HCT116 (cell line): ENCODE data around the gene PRKG2. TPM values are rescaled to one million over a fixed set of nuclear protein-coding genes. Genes with fewer than 3 reads are reported as not detected.

ENCODE experiments used
- ATAC-seq: fragments of 200-7000 bp; cut with Tn5 transposase; 2 replicates; pipeline ENCODE4 v1.9.1; 2020; ENCODE audit warnings: mild to moderate bottlenecking, moderate library complexity
- BruUV-seq: library from RNA; stranded (reverse); fragments of 400-500 nt; replicated peaks from 2 replicates; lab custom pipeline; 2021; lab: Mats Ljungman, UMichigan
- CTCF ChIA-PET: fragments of 300-600 bp; sonication (Branson Sonifier 250); formaldehyde crosslinking; loops from one replicate; lab custom pipeline; 2021; ENCODE audit warnings: antibody characterized with exemption; lab: Charles Lee
- POLR2A ChIA-PET: fragments of 300-600, 350-600 bp; sonication (Branson Sonifier 250); formaldehyde crosslinking; loops from one replicate; lab custom pipeline; 2021; ENCODE audit warnings: antibody characterized with exemption; lab: Charles Lee
- RAD21 ChIA-PET, 2 experiments: fragments of 300-600 bp; sonication (Branson Sonifier 250); formaldehyde crosslinking; loops; one replicate each; lab custom pipeline; 2023; ENCODE audit warnings: low total read pairs in 2 of 2; ENCODE audit not compliant: uncharacterized antibody in 2 of 2, unreplicated experiment in 2 of 2, low non-redundant PET in 1 of 2; lab: Charles Lee
- DNase-seq: peaks from one replicate; pipeline ENCODE4 v3.0.0-alpha.2; 2010; ENCODE audit warnings: low read depth, low spot score
- H2AFZ ChIP-seq: fragments of 200-600 bp; shearing (Covaris generic), sonication (generic); 2 replicates; pipeline ENCODE4 v1.6.1; 2017; ENCODE audit warnings: low read depth, mixed run types, mixed read lengths, antibody characterized with exemption, low read length; ENCODE audit not compliant: poor library complexity, severe bottlenecking
- H3K27ac ChIP-seq: 2 replicates; pipeline ENCODE4 v1.5.1; 2012; ENCODE audit warnings: low read depth, low read length
- H3K27me3 ChIP-seq: fragments of 200-600 bp; sonication (generic); 2 replicates; pipeline ENCODE4 v1.6.1; 2016; ENCODE audit warnings: mixed run types, low read length, mixed read lengths; ENCODE audit not compliant: insufficient read depth
- H3K36me3 ChIP-seq, 2 experiments: fragments of 200-500 bp in 1 of 2; fragments of 200-600 bp in 1 of 2; sonication (Bioruptor generic) in 1 of 2; sonication (generic) in 1 of 2; 2 replicates each; pipeline versions ENCODE4 v1.5.1 to v1.6.1; 2014 to 2016; ENCODE audit warnings: low read length in 2 of 2, inconsistent platforms in 1 of 2, mixed read lengths in 1 of 2, mixed run types in 1 of 2; ENCODE audit not compliant: insufficient read depth in 2 of 2, control insufficient read depth in 1 of 2
- H3K4me1 ChIP-seq, 2 experiments: fragments of 200-600 bp in 1 of 2; sonication (generic) in 1 of 2; 2 replicates each; pipeline versions ENCODE4 v1.5.1 to v1.6.1; 2012 to 2017; ENCODE audit warnings: low read length in 2 of 2, inconsistent platforms in 1 of 2, mild to moderate bottlenecking in 1 of 2, mixed read lengths in 1 of 2, mixed run types in 1 of 2, moderate library complexity in 1 of 2; ENCODE audit not compliant: insufficient read depth in 2 of 2, control insufficient read depth in 1 of 2
- H3K4me2 ChIP-seq: fragments of 200-600 bp; sonication (generic); 2 replicates; pipeline ENCODE4 v1.6.1; 2017; ENCODE audit warnings: mixed run types, low read length, mixed read lengths
- H3K4me3 ChIP-seq, 2 experiments: fragments of 200-600 bp in 1 of 2; sonication (generic) in 1 of 2; replicated peaks in 1 of 2; 2 replicates each; pipeline ENCODE4 v1.5.1; 2011 to 2016; ENCODE audit warnings: low read length in 2 of 2, control low read depth in 1 of 2, low read depth in 1 of 2, mild to moderate bottlenecking in 1 of 2, mixed read lengths in 1 of 2, mixed run types in 1 of 2
- H3K79me2 ChIP-seq: fragments of 200-600 bp; sonication (generic); 2 replicates; pipeline ENCODE4 v1.6.1; 2017; ENCODE audit warnings: mild to moderate bottlenecking, mixed run types, low read length, moderate library complexity, mixed read lengths; ENCODE audit not compliant: insufficient read depth
- H3K9ac ChIP-seq: fragments of 200-600 bp; sonication (generic); 2 replicates; pipeline ENCODE4 v1.6.1; 2016; ENCODE audit warnings: low read length, mixed read lengths
- H3K9me2 ChIP-seq: fragments of 200-600 bp; sonication (generic), shearing (Covaris generic); 2 replicates; pipeline ENCODE4 v1.6.1; 2017; ENCODE audit warnings: mixed run types, mild to moderate bottlenecking, moderate library complexity; ENCODE audit not compliant: insufficient read depth
- H3K9me3 ChIP-seq, 2 experiments: fragments of 200-500 bp in 1 of 2; fragments of 200-600 bp in 1 of 2; sonication (Bioruptor generic) in 1 of 2; sonication (generic) in 1 of 2; 2 replicates each; pipeline ENCODE4 v1.6.1; 2014 to 2017; ENCODE audit warnings: low read length in 2 of 2, mixed read lengths in 2 of 2, inconsistent platforms in 1 of 2, low read depth in 1 of 2, mild to moderate bottlenecking in 1 of 2, mixed run types in 1 of 2, moderate library complexity in 1 of 2; ENCODE audit not compliant: control insufficient read depth in 1 of 2, insufficient read depth in 1 of 2
- H4K20me1 ChIP-seq: fragments of 200-600 bp; sonication (generic), shearing (Covaris generic); 2 replicates; pipeline ENCODE4 v1.6.1; 2017; ENCODE audit warnings: mixed run types, mild to moderate bottlenecking, moderate library complexity; ENCODE audit not compliant: insufficient read depth
- ATF3 ChIP-seq: IDR thresholded peaks from 2 replicates; pipeline ENCODE4 v1.6.1; 2012
- EZH2 ChIP-seq: fragments of 200-600 bp; sonication (generic); IDR thresholded peaks from 2 replicates; pipeline ENCODE4 v1.6.1; 2017; ENCODE audit warnings: antibody characterized with exemption, mixed run types
- FOSL1 ChIP-seq: IDR thresholded peaks from 2 replicates; pipeline ENCODE4 v1.6.1; 2012; ENCODE audit warnings: low read depth
- MAX ChIP-seq: IDR thresholded peaks from 2 replicates; pipeline ENCODE4 v1.6.1; 2012
- POLR2AphosphoS5 ChIP-seq: IDR thresholded peaks from 2 replicates; pipeline ENCODE4 v1.6.1; 2011; ENCODE audit warnings: mild to moderate bottlenecking, low read depth, low read length, moderate library complexity
- RAD21 ChIP-seq: IDR thresholded peaks from 2 replicates; pipeline ENCODE4 v1.6.1; 2012; ENCODE audit warnings: low read depth, mild to moderate bottlenecking
- TCF7L2 ChIP-seq: IDR thresholded peaks from 2 replicates; pipeline ENCODE4 v1.7.0; 2011; ENCODE audit warnings: borderline replicate concordance, inconsistent platforms; ENCODE audit not compliant: insufficient read depth, insufficient read length; ENCODE audit errors: extremely low read depth
- ZBTB33 ChIP-seq: IDR thresholded peaks from 2 replicates; pipeline ENCODE4 v1.6.1; 2011; ENCODE audit warnings: mild to moderate bottlenecking, low read length, moderate library complexity; ENCODE audit not compliant: insufficient replicate concordance; ENCODE audit errors: extremely low read depth
- ZFX ChIP-seq: fragments of 450-650 bp; IDR thresholded peaks from 2 replicates; pipeline ENCODE4 v1.6.1; 2017
- intact Hi-C: fragments of 100-400 bp; cut with micrococcal nuclease; formaldehyde crosslinking; loops from 2 replicates; pipeline ENCODE4 v1.10.0; 2022
- total RNA-seq: library from RNA; stranded (reverse); gene quantifications from one replicate; pipeline ENCODE4 v1.2.1, GENCODE V29; 2021; ENCODE audit not compliant: unreplicated experiment

PRKG2 gene
- total RNA-seq, 1 experiment from 2014 or later: 2.1 TPM

GRCh38 chr4:81194286-81194685 lies 20.7 kb downstream of the PRKG2 start:
- Histone ChIP-seq H3K9me3 (no peaks in the 10 kb centered on the region), H3K79me2 (no peaks in the 10 kb centered on the region), H3K36me3 (no peaks in the 10 kb centered on the region), H3K9ac (no peak overlapping the region), H3K27me3 (no peaks in the 10 kb centered on the region), H2AFZ (no peak overlapping the region)
- RAD21 ChIA-PET: no interaction called here
- DNase-seq: no peak
- POLR2A ChIA-PET: no interaction called here
- CTCF ChIA-PET: no interaction called here
- TF ChIP-seq ZFX (no peak), RAD21 (no peak), ATF3 (no peak), POLR2AphosphoS5 (no peak)
- TF ChIP-seq, all 23 proteins: peak for 0
- H3K4me2 ChIP-seq: no peak overlapping the region
- no peaks in the 10 kb centered on the region for H3K9me2 ChIP-seq
- no TSS peak for BruUV-seq
- no peaks in the 10 kb centered on the region for H3K4me1 ChIP-seq
- H3K27ac ChIP-seq: no peak overlapping the region
- intact Hi-C loops: no loop called here
- no peak overlapping the region for H3K4me3 ChIP-seq
- H4K20me1 ChIP-seq: no peaks in the 10 kb centered on the region
- ATAC-seq: no peak

- DNase-seq: no peak
- ChIA-PET RAD21 (no interaction called here), CTCF (no interaction called here)
Measured at GRCh38 chr4:81180916-81181315, 34.1 kb downstream of the PRKG2 start.

More at GRCh38 chr4:81180916-81181315, 34.1 kb downstream of the PRKG2 start:
- BruUV-seq: no TSS peak
- ATAC-seq: no peak
- H3K27ac ChIP-seq: no peak overlapping the region
- no peaks in the 10 kb centered on the region for H3K9me3 ChIP-seq
- no peak overlapping the region for H3K9ac ChIP-seq
- intact Hi-C loops: no loop called here
- H3K4me2 ChIP-seq: no peak overlapping the region
- TF ChIP-seq FOSL1 (no peak), TCF7L2 (no peak), MAX (no peak), ZBTB33 (no peak), EZH2 (no peak)
- H3K4me1 ChIP-seq: no peaks in the 10 kb centered on the region
- POLR2A ChIA-PET: no interaction called here
- no peak overlapping the region for H3K4me3 ChIP-seq
- H3K79me2 ChIP-seq: no peaks in the 10 kb centered on the region
- H3K9me2 ChIP-seq: peaks cover 1% of the 10 kb centered on the region; the same call in 1 of the 2 replicates
- H4K20me1 ChIP-seq: no peaks in the 10 kb centered on the region
- no peak overlapping the region for H2AFZ ChIP-seq
- no peaks in the 10 kb centered on the region for H3K27me3 ChIP-seq
- H3K36me3 ChIP-seq: no peaks in the 10 kb centered on the region
